Glomerular visceral epithelial cell (primary cell): ENCODE data around the gene ABLIM2.
A peak's percentile ranks its signal among the peaks of the same experiment; 100 is the strongest.

Source experiments
- DNase-seq: peaks from one replicate; pipeline ENCODE4 v3.0.0-alpha.2; 2016; ENCODE audit errors: extremely low spot score

Gene ABLIM2

GRCh38 chr4:8047837-8048678, 110.6 kb downstream of the ABLIM2 start:
- no peak for DNase-seq

- DNase-seq: no peak
Measured at GRCh38 chr4:8046925-8047541, 111.6 kb downstream of the ABLIM2 start.

GRCh38 chr4:8045909-8046308, 112.7 kb downstream of the ABLIM2 start:
- no peak for DNase-seq

- DNase-seq: no peak
Measured at GRCh38 chr4:8044699-8045098, 113.9 kb downstream of the ABLIM2 start.

- DNase-seq: no peak
Measured at GRCh38 chr4:8044244-8044643, 114.4 kb downstream of the ABLIM2 start.

GRCh38 chr4:8043596-8043995, 115.0 kb downstream of the ABLIM2 start:
- DNase-seq: no peak

- DNase-seq: no peak
Measured at GRCh38 chr4:8041868-8042267, 116.7 kb downstream of the ABLIM2 start.

GRCh38 chr4:8041172-8041571, 117.4 kb downstream of the ABLIM2 start:
- no peak for DNase-seq

GRCh38 chr4:8040607-8041006, 118.0 kb downstream of the ABLIM2 start:
- no peak for DNase-seq

GRCh38 chr4:8039853-8040252, 118.8 kb downstream of the ABLIM2 start:
- DNase-seq: no peak

GRCh38 chr4:8039290-8039689, 119.3 kb downstream of the ABLIM2 start:
- DNase-seq: no peak

- DNase-seq: no peak
Measured at GRCh38 chr4:8038719-8039251, 119.8 kb downstream of the ABLIM2 start.

GRCh38 chr4:8038083-8038482, 120.5 kb downstream of the ABLIM2 start:
- DNase-seq: no peak

- no peak for DNase-seq
Measured at GRCh38 chr4:8037150-8037769, 121.4 kb downstream of the ABLIM2 start.

GRCh38 chr4:8035371-8035780, 123.2 kb downstream of the ABLIM2 start:
- DNase-seq: peak; percentile 83

- DNase-seq: no peak
Measured at GRCh38 chr4:8033829-8034528, 124.6 kb downstream of the ABLIM2 start.

- DNase-seq: no peak
Measured at GRCh38 chr4:8033067-8033755, 125.4 kb downstream of the ABLIM2 start.

- no peak for DNase-seq
Measured at GRCh38 chr4:8032381-8032780, 126.2 kb downstream of the ABLIM2 start.

GRCh38 chr4:8030121-8030781, 128.4 kb downstream of the ABLIM2 start:
- no peak for DNase-seq

GRCh38 chr4:8029689-8030088, 128.9 kb downstream of the ABLIM2 start:
- DNase-seq: peak; percentile 33
